Activated CD8-positive, alpha-beta T cell treated with anti-CD3 and anti-CD28 coated beads, Interleukin-2, amount 10 ng/mL, durations not matched to agents 7 days and 5 days (primary cell): Measurements from ENCODE around the gene ZNF586. TPM values are rescaled to one million over a fixed set of nuclear protein-coding genes. Genes with fewer than 3 reads are reported as not detected.
"Not testable (repeated sequence)": the region's sequence is repeated elsewhere in the genome, so short reads cannot be mapped to it uniquely, and the experiment has no call there.

Source experiments
- ATAC-seq: fragments of 150-1000 bp; cut with Tn5 transposase; one replicate; pipeline ENCODE4 v1.10.0; 2021; ENCODE audit warnings: moderate library complexity
- CTCF ChIA-PET: fragments of 350-600 bp; sonication (Branson Sonifier 250); formaldehyde crosslinking; loops from one replicate; lab custom pipeline; 2021; ENCODE audit warnings: antibody characterized with exemption; lab: Charles Lee
- POLR2A ChIA-PET: fragments of 350-600 bp; sonication (Branson Sonifier 250); formaldehyde crosslinking; loops from one replicate; lab custom pipeline; 2021; ENCODE audit warnings: antibody characterized with exemption; lab: Charles Lee
- DNase-seq: peaks from one replicate; pipeline ENCODE4 v3.0.0-alpha.2; 2020
- H3K27ac Mint-ChIP-seq: one replicate; pipeline ENCODE4 v1.8.0; 2021; ENCODE audit warnings: mild to moderate bottlenecking, mixed read lengths
- H3K27me3 Mint-ChIP-seq: one replicate; pipeline ENCODE4 v1.8.0; 2021; ENCODE audit warnings: low read depth, mixed read lengths
- H3K36me3 Mint-ChIP-seq: one replicate; pipeline ENCODE4 v1.8.0; 2021; ENCODE audit warnings: low read depth, mixed read lengths
- H3K4me1 Mint-ChIP-seq: one replicate; pipeline ENCODE4 v1.8.0; 2021; ENCODE audit warnings: low read depth, mixed read lengths
- H3K4me3 Mint-ChIP-seq: one replicate; pipeline ENCODE4 v1.8.0; 2021; ENCODE audit warnings: mild to moderate bottlenecking, mixed read lengths
- H3K9me3 Mint-ChIP-seq: one replicate; pipeline ENCODE4 v1.8.0; 2022; ENCODE audit warnings: mixed read lengths; ENCODE audit not compliant: insufficient read depth
- total RNA-seq, 2 experiments: library from RNA; stranded (reverse); gene quantifications; one replicate each; pipeline ENCODE4 v1.2.3, GENCODE V29; 2021

The ZNF586 gene
- 10 to 100 TPM; 21.3 to 25.3 TPM for total RNA-seq

GRCh38 chr19:57769345-57770131 lies at the start of gene ZNF586:
TSS of gene ZNF586 (plus strand) at chr19:57769676. CDS start at chr19:57769843, 167 bp downstream.
- peaks cover 62% of the 10 kb centered on the region for H3K36me3 Mint-ChIP-seq
- peak within 1 kb of the TSS; percentile 97 for H3K27ac Mint-ChIP-seq
- H3K4me3 Mint-ChIP-seq = peak within 1 kb of the TSS; percentile 92
- DNase-seq (peak; percentile 94), ATAC-seq (peak; percentile 98)
- no peaks in the 10 kb centered on the region for H3K27me3 Mint-ChIP-seq
- ChIA-PET CTCF (interaction anchor here (0.7 to 1.2 kb wide), 2 partner anchors 50 to 510 kb away, joined by 3 read pairs; no protein-coding TSS in a partner anchor), POLR2A (interaction anchor here (0.8 to 1.7 kb wide), 3 partner anchors 22 to 81 kb away, joined by 3 to 9 read pairs (median 4); partner anchors contain the start of gene ZNF776)
- peaks cover 30% of the 10 kb centered on the region for H3K9me3 Mint-ChIP-seq
- peaks cover 37% of the 10 kb centered on the region for H3K4me1 Mint-ChIP-seq

- ATAC-seq (no peak), DNase-seq (no peak)
- CTCF ChIA-PET = no interaction called here
- peaks cover 77% of the 10 kb centered on the region for H3K36me3 Mint-ChIP-seq
- peaks cover 12% of the 10 kb centered on the region for H3K4me1 Mint-ChIP-seq
- no peaks in the 10 kb centered on the region for H3K27me3 Mint-ChIP-seq
- H3K9me3 Mint-ChIP-seq = peaks cover 61% of the 10 kb centered on the region
- POLR2A ChIA-PET = no interaction called here
- H3K4me3 Mint-ChIP-seq = no peak overlapping the region
- no peak overlapping the region for H3K27ac Mint-ChIP-seq
These were observed 49.5 kb upstream of the ZNF586 start for GRCh38 chr19:57719901-57720519.

- ChIA-PET POLR2A (interaction anchor here (0.6 kb wide), 1 partner anchor 51 kb away, joined by 3 read pairs; no protein-coding TSS in a partner anchor), CTCF (no interaction called here)
- no peak overlapping the region for H3K27ac Mint-ChIP-seq
- H3K27me3 Mint-ChIP-seq = no peaks in the 10 kb centered on the region
- peaks cover 12% of the 10 kb centered on the region for H3K4me1 Mint-ChIP-seq
- DNase-seq (no peak), ATAC-seq (no peak)
- H3K9me3 Mint-ChIP-seq = peaks cover 55% of the 10 kb centered on the region
- H3K36me3 Mint-ChIP-seq = peaks cover 77% of the 10 kb centered on the region
- H3K4me3 Mint-ChIP-seq = no peak overlapping the region
These were observed 48.6 kb upstream of the ZNF586 start for GRCh38 chr19:57720878-57721277.

- H3K4me1 Mint-ChIP-seq, POLR2A ChIA-PET, ATAC-seq, H3K9me3 Mint-ChIP-seq, H3K27me3 Mint-ChIP-seq, H3K27ac Mint-ChIP-seq, H3K4me3 Mint-ChIP-seq, H3K36me3 Mint-ChIP-seq: not testable (repeated sequence)
- peak; percentile 44 for DNase-seq
- CTCF ChIA-PET = interaction anchor here (0.8 to 1.2 kb wide), 2 partner anchors 10 to 82 kb away, joined by 3 read pairs; no protein-coding TSS in a partner anchor
These were observed 31.2 kb upstream of the ZNF586 start for GRCh38 chr19:57738320-57738719.

GRCh38 chr19:57738770-57739169 lies 30.7 kb upstream of the ZNF586 start:
- CTCF ChIA-PET, POLR2A ChIA-PET, H3K4me3 Mint-ChIP-seq, H3K4me1 Mint-ChIP-seq, H3K36me3 Mint-ChIP-seq, ATAC-seq, H3K27me3 Mint-ChIP-seq, H3K27ac Mint-ChIP-seq, H3K9me3 Mint-ChIP-seq, DNase-seq: not testable (repeated sequence)

- H3K9me3 Mint-ChIP-seq = peaks cover 43% of the 10 kb centered on the region
- H3K4me1 Mint-ChIP-seq = peaks cover 24% of the 10 kb centered on the region
- ATAC-seq = peak; percentile 97
- ChIA-PET POLR2A (interaction anchor here (0.5 to 2.1 kb wide), 15 partner anchors 9 to 311 kb away, joined by 3 to 9 read pairs (median 3); partner anchors contain the start of genes ZNF551, ZNF552, ZNF586 and ZNF671), CTCF (no interaction called here)
- H3K36me3 Mint-ChIP-seq = peaks cover 57% of the 10 kb centered on the region
- DNase-seq = peak; percentile 92
- peak within 1 kb of the TSS; percentile 94 for H3K4me3 Mint-ChIP-seq
- no peaks in the 10 kb centered on the region for H3K27me3 Mint-ChIP-seq
- peak within 1 kb of the TSS; percentile 98 for H3K27ac Mint-ChIP-seq
These were observed 22.6 kb upstream of the ZNF586 start, which contains the start of gene ZNF776 for GRCh38 chr19:57746580-57747471. TSS of gene ZNF776 (plus strand) at chr19:57746815. CDS start at chr19:57747059, 244 bp downstream.

GRCh38 chr19:57747472-57747807 lies 22.0 kb upstream of the ZNF586 start:
- ChIA-PET POLR2A (interaction anchor here (0.5 to 2.1 kb wide), 13 partner anchors 9 to 312 kb away, joined by 3 to 9 read pairs (median 4); partner anchors contain the start of genes ZNF551, ZNF552, ZNF586 and ZNF671), CTCF (no interaction called here)
- peak overlapping the region; percentile 98 for H3K27ac Mint-ChIP-seq
- peak overlapping the region; percentile 94 for H3K4me3 Mint-ChIP-seq
- DNase-seq (no peak), ATAC-seq (no peak)
- H3K27me3 Mint-ChIP-seq = no peaks in the 10 kb centered on the region
- peaks cover 46% of the 10 kb centered on the region for H3K9me3 Mint-ChIP-seq
- peaks cover 63% of the 10 kb centered on the region for H3K36me3 Mint-ChIP-seq
- H3K4me1 Mint-ChIP-seq = peaks cover 24% of the 10 kb centered on the region

- POLR2A ChIA-PET = interaction anchor here (0.6 to 2.1 kb wide), 2 partner anchors 20 to 67 kb away, joined by 4 to 6 read pairs; partner anchors contain the start of genes ZNF552 and ZNF671
- ATAC-seq (no peak), DNase-seq (no peak)
- Mint-ChIP-seq H3K27ac (no peak overlapping the region), H3K4me3 (peak overlapping the region; percentile 94), H3K36me3 (peaks cover 69% of the 10 kb centered on the region), H3K4me1 (peaks cover 24% of the 10 kb centered on the region), H3K9me3 (peaks cover 50% of the 10 kb centered on the region), H3K27me3 (no peaks in the 10 kb centered on the region)
- CTCF ChIA-PET = no interaction called here
These were observed 21.4 kb upstream of the ZNF586 start for GRCh38 chr19:57748029-57748428.

GRCh38 chr19:57754091-57754673 lies 15.3 kb upstream of the ZNF586 start:
- ATAC-seq (no peak), DNase-seq (no peak)
- Mint-ChIP-seq H3K4me3 (no peak overlapping the region), H3K27ac (no peak overlapping the region), H3K36me3 (peaks cover 96% of the 10 kb centered on the region), H3K9me3 (peaks cover 45% of the 10 kb centered on the region), H3K27me3 (no peaks in the 10 kb centered on the region), H3K4me1 (peaks cover 4% of the 10 kb centered on the region)
- CTCF ChIA-PET = no interaction called here
- POLR2A ChIA-PET = no interaction called here

- H3K27me3 Mint-ChIP-seq = no peaks in the 10 kb centered on the region
- peaks cover 38% of the 10 kb centered on the region for H3K9me3 Mint-ChIP-seq
- no peak overlapping the region for H3K27ac Mint-ChIP-seq
- no peaks in the 10 kb centered on the region for H3K4me1 Mint-ChIP-seq
- no peak for DNase-seq
- ChIA-PET POLR2A (no interaction called here), CTCF (no interaction called here)
- no peak overlapping the region for H3K4me3 Mint-ChIP-seq
- ATAC-seq = no peak
- H3K36me3 Mint-ChIP-seq = peaks cover 96% of the 10 kb centered on the region
These were observed 14.4 kb upstream of the ZNF586 start for GRCh38 chr19:57755031-57755430.

- H3K9me3 Mint-ChIP-seq = peaks cover 20% of the 10 kb centered on the region
These were observed 11.5 kb upstream of the ZNF586 start for GRCh38 chr19:57757941-57758340.

More at GRCh38 chr19:57757941-57758340, 11.5 kb upstream of the ZNF586 start:
- H3K4me3 Mint-ChIP-seq = no peak overlapping the region
- no peak overlapping the region for H3K27ac Mint-ChIP-seq
- H3K4me1 Mint-ChIP-seq = no peaks in the 10 kb centered on the region
- no peak for ATAC-seq
- CTCF ChIA-PET = no interaction called here
- no peaks in the 10 kb centered on the region for H3K27me3 Mint-ChIP-seq
- DNase-seq = no peak
- POLR2A ChIA-PET = no interaction called here
- H3K36me3 Mint-ChIP-seq = peaks cover 83% of the 10 kb centered on the region
